Suprapubic skin (tissue), 3 donors: ENCODE results near the gene KCNH5.

Source experiments
- EP300 ChIP-seq: sonication (generic); formaldehyde crosslinking; IDR thresholded peaks from one replicate; pipeline ENCODE4 v1.6.1; 2017; ENCODE audit warnings: antibody characterized with exemption
- TF ChIP-seq, protein P1 (sequence below), 2 donors: fragments of 200-600 bp in 1 of 2; fragments of 450-650 bp in 1 of 2; sonication (generic) in 1 of 2; IDR thresholded peaks; one replicate each; pipeline ENCODE4 v1.5.1; 2016 to 2019; ENCODE audit warnings: antibody characterized with exemption in 2 of 2, mild to moderate bottlenecking in 1 of 2, moderate library complexity in 1 of 2

DNA sequence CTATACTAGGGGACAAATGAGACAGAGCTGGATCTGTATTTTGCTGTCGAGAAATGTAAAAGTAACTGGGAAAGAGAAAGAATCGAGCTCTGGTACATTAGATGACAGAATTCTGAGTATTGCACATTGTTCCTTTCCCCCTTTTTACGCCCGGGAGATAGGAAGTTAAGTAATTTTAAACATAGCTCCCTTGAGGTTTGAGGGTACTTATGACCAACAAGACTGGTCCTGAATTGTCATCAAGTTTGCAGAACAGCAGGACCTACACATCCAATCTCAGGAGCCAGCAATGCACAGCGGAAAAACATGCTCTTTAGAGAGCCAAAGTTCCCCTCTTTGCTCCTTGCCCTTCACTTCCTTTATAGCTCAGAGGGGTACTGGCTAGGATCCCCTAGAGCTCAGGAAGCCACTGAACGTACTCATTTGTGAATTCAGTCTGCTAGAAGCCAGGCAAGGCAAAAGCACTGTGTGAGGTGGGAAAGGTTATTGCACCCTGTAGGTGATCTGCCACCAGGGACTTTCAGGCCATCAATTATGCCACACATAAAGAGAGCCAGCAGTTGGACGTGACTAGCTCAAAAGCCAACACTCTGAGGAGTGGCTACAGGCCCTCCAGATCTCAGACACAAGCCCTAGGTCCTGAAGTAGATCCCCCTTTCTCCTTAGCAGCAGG, 333.8 kb downstream of the KCNH5 start:
- no peak for TF ChIP-seq EP300
- TF ChIP-seq, protein P1, sequence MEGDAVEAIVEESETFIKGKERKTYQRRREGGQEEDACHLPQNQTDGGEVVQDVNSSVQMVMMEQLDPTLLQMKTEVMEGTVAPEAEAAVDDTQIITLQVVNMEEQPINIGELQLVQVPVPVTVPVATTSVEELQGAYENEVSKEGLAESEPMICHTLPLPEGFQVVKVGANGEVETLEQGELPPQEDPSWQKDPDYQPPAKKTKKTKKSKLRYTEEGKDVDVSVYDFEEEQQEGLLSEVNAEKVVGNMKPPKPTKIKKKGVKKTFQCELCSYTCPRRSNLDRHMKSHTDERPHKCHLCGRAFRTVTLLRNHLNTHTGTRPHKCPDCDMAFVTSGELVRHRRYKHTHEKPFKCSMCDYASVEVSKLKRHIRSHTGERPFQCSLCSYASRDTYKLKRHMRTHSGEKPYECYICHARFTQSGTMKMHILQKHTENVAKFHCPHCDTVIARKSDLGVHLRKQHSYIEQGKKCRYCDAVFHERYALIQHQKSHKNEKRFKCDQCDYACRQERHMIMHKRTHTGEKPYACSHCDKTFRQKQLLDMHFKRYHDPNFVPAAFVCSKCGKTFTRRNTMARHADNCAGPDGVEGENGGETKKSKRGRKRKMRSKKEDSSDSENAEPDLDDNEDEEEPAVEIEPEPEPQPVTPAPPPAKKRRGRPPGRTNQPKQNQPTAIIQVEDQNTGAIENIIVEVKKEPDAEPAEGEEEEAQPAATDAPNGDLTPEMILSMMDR (IDR thresholded peaks at IDR 0.05), result no peak
